IMR-90 (cell line): ENCODE data around the gene TRIM25. TPM values are rescaled to one million over a fixed set of nuclear protein-coding genes. Genes with fewer than 3 reads are reported as not detected.

Source experiments
- ATAC-seq: fragments of 200-7000 bp; cut with Tn5 transposase; 2 replicates; pipeline ENCODE4 v1.9.1; 2020; ENCODE audit warnings: low read depth, mild to moderate bottlenecking, moderate library complexity
- BruUV-seq: library from RNA; stranded (reverse); fragments of 400-500 nt; replicated peaks from 2 replicates; lab custom pipeline; 2021; lab: Mats Ljungman, UMichigan
- CTCF ChIA-PET: fragments of 300-600 bp; formaldehyde crosslinking; extraction: SDS; loops from one replicate; lab custom pipeline; 2021; ENCODE audit warnings: antibody characterized with exemption; lab: Yijun Ruan, JAX
- POLR2A ChIA-PET: fragments of 300-600 bp; sonication (Branson Sonifier 250); formaldehyde crosslinking; loops from one replicate; lab custom pipeline; 2022; ENCODE audit warnings: antibody characterized with exemption; ENCODE audit not compliant: unreplicated experiment; lab: Charles Lee
- DNase-seq: peaks from one replicate; pipeline ENCODE4 v3.0.0; 2013
- H2AFZ ChIP-seq: replicated peaks from 2 replicates; pipeline ENCODE3; 2013; ENCODE audit warnings: low read length, mild to moderate bottlenecking; ENCODE audit not compliant: poor library complexity
- H2AK5ac ChIP-seq: 2 replicates; pipeline ENCODE4 v1.6.1; 2013; ENCODE audit warnings: low read depth, low read length, inconsistent platforms
- H2AK9ac ChIP-seq: replicated peaks from 2 replicates; pipeline ENCODE3; 2013; ENCODE audit warnings: mild to moderate bottlenecking, low read depth, low read length, moderate library complexity; ENCODE audit not compliant: poor library complexity
- H2BK120ac ChIP-seq: 2 replicates; pipeline ENCODE4 v1.6.1; 2013; ENCODE audit warnings: low read depth, low read length, inconsistent platforms
- H2BK15ac ChIP-seq: 3 replicates; pipeline ENCODE4 v1.6.1; 2013; ENCODE audit warnings: low read depth, low read length, inconsistent platforms
- H2BK20ac ChIP-seq: 2 replicates; pipeline ENCODE4 v1.6.1; 2013; ENCODE audit warnings: low read depth, mild to moderate bottlenecking, inconsistent platforms, low read length, moderate library complexity
- H2BK5ac ChIP-seq: 2 replicates; pipeline ENCODE4 v1.6.1; 2013; ENCODE audit warnings: mild to moderate bottlenecking, low read depth, low read length, inconsistent platforms; ENCODE audit not compliant: poor library complexity, severe bottlenecking
- H3K14ac ChIP-seq: replicated peaks from 2 replicates; pipeline ENCODE4 v1.6.1; 2013; ENCODE audit warnings: low read depth, low read length, inconsistent platforms
- H3K18ac ChIP-seq: 2 replicates; pipeline ENCODE4 v1.6.1; 2013; ENCODE audit warnings: low read depth, low read length, control low read depth
- H3K23ac ChIP-seq: 2 replicates; pipeline ENCODE4 v1.6.1; 2013; ENCODE audit warnings: low read depth, low read length, inconsistent platforms
- H3K27ac ChIP-seq: 2 replicates; pipeline ENCODE4 v1.5.1; 2013; ENCODE audit warnings: mild to moderate bottlenecking, control low read depth, low read length; ENCODE audit not compliant: insufficient read depth
- H3K27me3 ChIP-seq: 2 replicates; pipeline ENCODE4 v1.6.1; 2013; ENCODE audit warnings: low read length; ENCODE audit not compliant: control insufficient read depth, insufficient read depth
- H3K36me3 ChIP-seq: 2 replicates; pipeline ENCODE4 v1.6.1; 2013; ENCODE audit warnings: low read length, mixed read lengths; ENCODE audit not compliant: control insufficient read depth, insufficient read depth
- H3K4ac ChIP-seq: 2 replicates; pipeline ENCODE4 v1.6.1; 2013; ENCODE audit warnings: low read depth, low read length, inconsistent platforms
- H3K4me1 ChIP-seq: 2 replicates; pipeline ENCODE4 v1.6.1; 2013; ENCODE audit warnings: low read length, mixed read lengths; ENCODE audit not compliant: control insufficient read depth, insufficient read depth
- H3K4me2 ChIP-seq: 2 replicates; pipeline ENCODE4 v1.6.1; 2013; ENCODE audit warnings: low read depth, mild to moderate bottlenecking, control low read depth, low read length, moderate library complexity
- H3K4me3 ChIP-seq: 2 replicates; pipeline ENCODE4 v1.5.1; 2013; ENCODE audit warnings: low read depth, mild to moderate bottlenecking, control low read depth, low read length, moderate library complexity; ENCODE audit not compliant: insufficient read depth
- H3K56ac ChIP-seq: 2 replicates; pipeline ENCODE4 v1.6.1; 2013; ENCODE audit warnings: low read length, inconsistent platforms; ENCODE audit not compliant: insufficient read depth; ENCODE audit errors: extremely low read depth
- H3K79me1 ChIP-seq, 2 experiments: 2 replicates each; pipeline ENCODE4 v1.6.1; 2013; ENCODE audit warnings: low read length in 2 of 2, inconsistent platforms in 1 of 2, low read depth in 1 of 2
- H3K9ac ChIP-seq: 2 replicates; pipeline ENCODE4 v1.6.1; 2013; ENCODE audit warnings: low read depth, low read length, control low read depth
- H3K9me1 ChIP-seq: 2 replicates; pipeline ENCODE4 v1.6.1; 2013; ENCODE audit warnings: low read length, inconsistent platforms; ENCODE audit not compliant: insufficient read depth
- H3K9me3 ChIP-seq: 2 replicates; pipeline ENCODE4 v1.6.1; 2013; ENCODE audit warnings: low read length; ENCODE audit not compliant: control insufficient read depth, insufficient read depth
- H4K20me1 ChIP-seq: 2 replicates; pipeline ENCODE4 v1.6.1; 2013; ENCODE audit warnings: low read length, inconsistent platforms; ENCODE audit not compliant: insufficient read depth
- H4K5ac ChIP-seq: 2 replicates; pipeline ENCODE4 v1.6.1; 2013; ENCODE audit warnings: mild to moderate bottlenecking, low read depth, low read length, control low read depth
- H4K8ac ChIP-seq, 2 experiments: 2 replicates each; pipeline ENCODE4 v1.6.1; 2013; ENCODE audit warnings: low read depth in 2 of 2, low read length in 2 of 2, control low read depth in 1 of 2, inconsistent platforms in 1 of 2
- H4K91ac ChIP-seq: 2 replicates; pipeline ENCODE4 v1.6.1; 2013; ENCODE audit warnings: low read depth, low read length, inconsistent platforms; ENCODE audit not compliant: insufficient read depth
- BHLHE40 ChIP-seq: fragments of 150-350 bp; IDR thresholded peaks from 2 replicates; pipeline ENCODE4 v1.6.1; 2016; ENCODE audit warnings: mild to moderate bottlenecking, low read depth, low read length
- CEBPB ChIP-seq: IDR thresholded peaks from 2 replicates; pipeline ENCODE4 v1.6.1; 2012; ENCODE audit warnings: low read depth, low read length, improper control_type of control experiment
- CHD1 ChIP-seq: IDR thresholded peaks from 2 replicates; pipeline ENCODE4 v1.6.1; 2012; ENCODE audit warnings: low read depth, low read length, improper control_type of control experiment
- CTCF ChIP-seq: conservative IDR thresholded peaks from 2 replicates; pipeline ENCODE4 v1.5.1; 2012; ENCODE audit warnings: mild to moderate bottlenecking, low read depth, low read length, improper control_type of control experiment
- ELK1 ChIP-seq: fragments of 150-350 bp; IDR thresholded peaks from 2 replicates; pipeline ENCODE4 v1.6.1; 2016; ENCODE audit warnings: low read depth, mild to moderate bottlenecking, low read length, moderate library complexity, borderline replicate concordance
- FOS ChIP-seq: fragments of 150-350 bp; IDR thresholded peaks from 2 replicates; pipeline ENCODE4 v1.6.1; 2016; ENCODE audit warnings: low read depth, low read length
- MAFK ChIP-seq: IDR thresholded peaks from 2 replicates; pipeline ENCODE4 v1.6.1; 2012; ENCODE audit warnings: low read depth, low read length, improper control_type of control experiment
- MAZ ChIP-seq: IDR thresholded peaks from 2 replicates; pipeline ENCODE4 v1.6.1; 2012; ENCODE audit warnings: low read depth, mild to moderate bottlenecking, low read length, improper control_type of control experiment, moderate library complexity, borderline replicate concordance
- MXI1 ChIP-seq: IDR thresholded peaks from 2 replicates; pipeline ENCODE4 v1.6.1; 2012; ENCODE audit warnings: low read depth, mild to moderate bottlenecking, low read length, moderate library complexity, borderline replicate concordance
- NFE2L2 ChIP-seq: fragments of 150-350 bp; IDR thresholded peaks from 2 replicates; pipeline ENCODE4 v1.6.1; 2016; ENCODE audit warnings: low read depth, mild to moderate bottlenecking, low read length
- POLR2A ChIP-seq: IDR thresholded peaks from 2 replicates; pipeline ENCODE4 v1.6.1; 2012; ENCODE audit warnings: mild to moderate bottlenecking, low read depth, low read length
- RAD21 ChIP-seq: IDR thresholded peaks from 2 replicates; pipeline ENCODE4 v1.6.1; 2012; ENCODE audit warnings: low read length, improper control_type of control experiment
- RCOR1 ChIP-seq: IDR thresholded peaks from 2 replicates; pipeline ENCODE4 v1.6.1; 2012; ENCODE audit warnings: mild to moderate bottlenecking, low read length, improper control_type of control experiment; ENCODE audit not compliant: insufficient replicate concordance
- SMC3 ChIP-seq: fragments of 150-350 bp; IDR thresholded peaks from 2 replicates; pipeline ENCODE4 v1.6.1; 2016; ENCODE audit warnings: low read depth, mild to moderate bottlenecking, antibody characterized with exemption, low read length, moderate library complexity
- USF2 ChIP-seq: fragments of 150-350 bp; IDR thresholded peaks from 2 replicates; pipeline ENCODE4 v1.6.1; 2017; ENCODE audit warnings: mild to moderate bottlenecking, antibody characterized with exemption, low read length, low read depth
- WGBS, 2 experiments: methylation state at CpG; one replicate each; pipeline versions ENCODE4 v1.1.5 to v1.1.7; 2013; ENCODE audit warnings: missing lambda C conversion rate in 2 of 2; ENCODE audit not compliant: insufficient read length in 1 of 2; ENCODE audit errors: extremely low coverage in 2 of 2; 5-methylcytosine and 5-hydroxymethylcytosine counted together
- dilution Hi-C: fragments of 300-500 bp; cut with HindIII; formaldehyde crosslinking; loops from one replicate; pipeline ENCODE4 v1.14.3; 2018; ENCODE audit warnings: low sequenced_read_pairs; ENCODE audit not compliant: unreplicated experiment
- in situ Hi-C: fragments of 300-500 bp; cut with MboI; formaldehyde crosslinking; loops from 3 replicates; pipeline ENCODE4 v1.14.3; 2019; ENCODE audit warnings: low sequenced_read_pairs, inconsistent platforms, mixed read lengths
- intact Hi-C: fragments of 100-400 bp; cut with micrococcal nuclease; formaldehyde crosslinking; loops from 2 replicates; pipeline ENCODE4 v1.10.0; 2022
- polyA plus RNA-seq, 3 experiments: library from polyadenylated mRNA; depleted of rRNA; stranded (reverse); fragments of >200 nt; gene quantifications; 2 replicates each; pipeline ENCODE4 v1.2.3, GENCODE V29; 2012; ENCODE audit warnings: low replicate concordance in 1 of 3
- total RNA-seq: library from RNA; depleted of rRNA; stranded (reverse); fragments of >200 nt; gene quantifications from 2 replicates; pipeline ENCODE4 v1.2.3, GENCODE V29; 2012

Gene TRIM25
- total and polyA plus RNA-seq, 2 of the 4 experiments (the other 2 are of a cell fraction): 25.5 to 27.5 TPM

GRCh38 chr17:56898874-56899273 lies 15.0 kb downstream of the TRIM25 start:
- H2BK15ac ChIP-seq: no peak overlapping the region
- in situ Hi-C loops: no loop called here
- H3K9me3 ChIP-seq: no peaks in the 10 kb centered on the region
- no peak overlapping the region for H4K8ac ChIP-seq
- H2BK5ac ChIP-seq: no peak overlapping the region
- H4K20me1 ChIP-seq: 0 out of 2 replicates have a peak, but pooled peaks cover 3% of the 10 kb centered on the region
- H2AK5ac ChIP-seq: no peak overlapping the region
- peaks cover 19% of the 10 kb centered on the region for H3K9me1 ChIP-seq
- intact Hi-C loops: no loop called here
- no peak overlapping the region for H3K4me2 ChIP-seq
- H3K36me3 ChIP-seq: peaks cover 69% of the 10 kb centered on the region
- DNase-seq (no peak), ATAC-seq (no peak)
- peaks cover 5% of the 10 kb centered on the region; the same call in 1 of the 2 replicates for H3K4me1 ChIP-seq
- H3K23ac ChIP-seq: no peak overlapping the region
- no peak overlapping the region for H2BK120ac ChIP-seq
- no peak overlapping the region for H4K91ac ChIP-seq
- ChIA-PET POLR2A (no interaction called here), CTCF (no interaction called here)
- no peak overlapping the region for H3K27ac ChIP-seq
- no peak overlapping the region for H4K5ac ChIP-seq
- no TSS peak for BruUV-seq
- H2AFZ ChIP-seq: no peak overlapping the region
- H2AK9ac ChIP-seq: no peak overlapping the region
- no peak overlapping the region for H3K4ac ChIP-seq
- H3K56ac ChIP-seq: no peak overlapping the region
- no peak for TF ChIP-seq BHLHE40
- no peak for TF ChIP-seq FOS
- no peak for TF ChIP-seq RAD21
- no peak for TF ChIP-seq POLR2A
- TF ChIP-seq MAZ: no peak
- no peak for TF ChIP-seq RCOR1
- TF ChIP-seq USF2: no peak
- TF ChIP-seq CTCF: no peak
- no peak for TF ChIP-seq NFE2L2
- no peak for TF ChIP-seq MAFK
- no peak for TF ChIP-seq SMC3
- no peak for TF ChIP-seq CHD1
- TF ChIP-seq ELK1: no peak
- no peak for TF ChIP-seq CEBPB
- TF ChIP-seq MXI1: no peak
- H3K9ac ChIP-seq: no peak overlapping the region
- no peak overlapping the region for H3K14ac ChIP-seq
- no peak overlapping the region for H3K4me3 ChIP-seq
- H2BK20ac ChIP-seq: no peak overlapping the region
- WGBS, 2 experiments: 60% methylated on average over 1 of the region's 9 CpGs; no CpG with 5 or more reads in 1 of the 2 experiments
- H3K79me1 ChIP-seq: peaks cover 21 to 36% of the 10 kb centered on the region in 2 experiments
- H3K18ac ChIP-seq: no peak overlapping the region
- dilution Hi-C loops: no loop called here
- H3K27me3 ChIP-seq: no peaks in the 10 kb centered on the region
